ENCODE measurements around the gene DPEP2NB.
A peak's percentile ranks its signal among the peaks of the same experiment; 100 is the strongest.

Gene DPEP2NB, protein sequence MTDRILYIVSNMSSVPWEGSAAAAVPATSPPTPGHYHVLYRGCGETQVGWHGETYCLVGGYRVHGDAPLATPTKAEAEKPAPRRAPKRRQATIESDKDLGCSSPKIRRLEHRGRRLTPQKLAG

DNA sequence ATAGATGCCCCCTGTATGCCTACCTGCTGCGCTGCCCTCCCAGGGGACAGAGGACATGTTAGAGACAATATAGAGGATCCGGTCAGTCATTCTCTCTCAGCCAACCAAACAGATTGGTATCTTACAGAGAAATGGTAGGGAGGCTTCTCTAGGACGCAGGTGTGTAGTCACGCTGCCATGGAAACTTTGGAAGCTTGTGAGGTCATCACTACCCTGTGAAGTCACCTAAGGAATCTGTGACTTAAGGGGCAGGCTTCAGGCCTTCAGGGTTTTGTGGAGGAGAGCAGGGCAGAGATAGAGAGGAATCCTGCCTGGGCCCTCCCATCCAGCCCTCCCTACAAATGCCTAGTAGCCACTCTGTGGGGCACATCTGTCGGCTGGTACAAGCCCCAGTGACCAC, at the start of gene DPEP2NB:
TSS of gene DPEP2NB (minus strand) at position 231 of the 400 bp plus-strand sequence. CDS start at position 90, 141 bp downstream.
- DNase-seq (ENCODE audit: low read depth) = no peak

DNA sequence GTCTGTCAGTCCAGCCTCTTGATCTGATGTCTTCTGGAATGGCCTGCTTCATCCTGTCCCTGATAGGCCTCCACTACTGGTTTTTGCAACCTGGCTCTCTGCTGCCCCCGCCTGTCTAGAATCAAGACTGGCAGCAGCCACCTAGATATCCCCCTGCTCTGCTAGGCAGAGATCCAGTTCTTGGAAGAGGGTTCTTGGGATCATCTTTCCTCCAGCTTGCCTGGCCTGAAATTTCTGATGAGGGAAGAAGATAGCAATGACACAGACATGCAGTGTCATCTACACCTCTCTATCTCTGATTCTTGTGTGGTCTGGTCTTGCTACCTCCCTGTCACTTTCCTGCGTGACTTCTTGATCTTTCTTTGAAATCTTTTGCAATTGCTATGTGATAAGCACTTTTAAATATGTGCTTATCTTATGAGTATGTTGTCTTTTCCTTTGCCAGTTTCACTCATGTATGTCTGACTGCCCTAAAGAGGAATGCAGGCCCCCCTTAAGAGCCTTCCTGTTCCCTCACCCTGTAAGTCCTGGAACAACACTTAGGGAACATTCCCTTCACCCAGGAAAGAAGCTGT, 49.2 kb upstream of the DPEP2NB start:
- peak; percentile 92 for DNase-seq (ENCODE audit: low read depth)

DNA sequence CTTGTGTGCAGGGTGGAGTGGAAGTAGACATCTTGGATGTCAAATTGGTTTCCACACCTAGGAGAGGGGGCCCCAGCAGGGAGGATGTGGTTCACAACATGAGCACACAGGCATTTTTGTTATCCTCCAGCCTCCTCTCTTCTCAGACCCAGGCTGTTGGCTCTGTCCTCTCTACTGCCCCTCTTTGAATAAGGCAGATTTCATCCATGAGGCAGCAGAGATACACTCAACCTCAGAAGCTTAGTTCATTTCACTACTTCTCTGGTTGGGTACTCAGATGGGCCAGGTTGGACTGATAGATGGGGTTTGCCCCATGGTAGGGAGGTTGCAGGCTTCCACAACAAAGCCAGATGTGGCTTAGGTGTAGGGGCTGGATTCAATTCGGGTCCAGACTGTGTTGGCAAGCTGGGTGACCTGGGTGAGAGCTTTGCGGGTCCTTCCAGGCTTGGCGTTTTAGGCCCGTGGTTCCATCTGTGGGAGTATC, 47.2 kb upstream of the DPEP2NB start:
- DNase-seq (ENCODE audit: low read depth) = no peak

DNA sequence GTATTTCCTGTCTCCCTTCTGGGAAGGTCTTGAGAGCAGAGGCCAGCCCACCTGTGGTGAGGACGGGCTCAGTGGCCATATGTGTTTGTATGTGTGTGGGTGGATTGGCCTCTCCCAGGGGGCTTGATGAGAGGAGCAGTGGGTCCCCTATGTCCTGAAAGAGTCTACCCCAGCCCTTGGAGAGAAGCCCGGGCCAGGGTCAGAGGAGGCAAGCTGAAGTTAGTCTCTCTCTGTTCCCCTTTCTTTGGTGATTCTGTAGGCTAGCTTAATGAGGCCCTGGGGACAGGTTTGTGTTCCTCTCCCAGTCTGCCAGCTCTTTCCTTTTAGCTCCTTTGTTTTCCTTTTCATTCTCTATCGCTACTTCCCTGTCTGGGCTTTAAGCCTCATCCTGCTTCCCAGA, 45.7 kb upstream of the DPEP2NB start:
- DNase-seq (ENCODE audit: low read depth) = no peak

DNA sequence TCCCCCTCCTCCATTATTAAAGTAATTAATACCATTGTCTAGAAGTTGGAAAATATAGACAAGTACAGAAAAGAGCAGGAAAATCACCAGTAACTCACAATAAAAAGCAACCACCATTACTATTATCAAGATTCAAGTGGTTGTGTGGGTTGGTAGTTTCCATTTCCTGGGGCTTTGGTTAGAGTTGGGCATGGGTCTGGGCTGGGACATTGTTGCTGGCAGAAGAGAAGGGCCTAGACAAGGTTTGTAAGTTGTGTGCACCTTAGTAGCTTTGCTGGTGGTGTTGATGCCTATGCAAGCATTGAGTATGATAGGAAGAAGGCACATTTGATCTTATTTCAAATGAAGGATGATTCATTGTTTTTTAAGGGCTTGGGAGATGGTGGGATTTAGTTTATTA, 44.1 kb upstream of the DPEP2NB start:
- no peak for DNase-seq (ENCODE audit: low read depth)

DNA sequence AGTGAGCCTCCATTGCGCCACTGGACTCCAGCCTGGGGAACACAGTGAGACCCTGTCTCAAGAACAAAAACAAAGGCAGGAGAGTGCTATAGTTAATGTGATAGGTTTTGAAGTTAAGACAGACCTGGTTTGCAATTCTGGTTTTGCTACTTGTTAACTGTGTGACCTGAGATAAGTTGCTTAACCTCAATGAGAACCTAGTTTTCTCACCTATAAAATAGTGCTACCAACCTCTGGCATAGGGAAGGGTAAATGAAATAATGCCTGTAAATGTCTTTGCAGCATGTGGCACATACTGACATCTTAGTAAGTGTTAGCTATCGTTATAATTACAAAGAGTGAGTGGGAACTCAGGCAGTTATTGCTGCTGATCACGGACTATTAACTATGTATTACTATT, 39.7 kb upstream of the DPEP2NB start:
- DNase-seq (ENCODE audit: low read depth) = no peak

DNA sequence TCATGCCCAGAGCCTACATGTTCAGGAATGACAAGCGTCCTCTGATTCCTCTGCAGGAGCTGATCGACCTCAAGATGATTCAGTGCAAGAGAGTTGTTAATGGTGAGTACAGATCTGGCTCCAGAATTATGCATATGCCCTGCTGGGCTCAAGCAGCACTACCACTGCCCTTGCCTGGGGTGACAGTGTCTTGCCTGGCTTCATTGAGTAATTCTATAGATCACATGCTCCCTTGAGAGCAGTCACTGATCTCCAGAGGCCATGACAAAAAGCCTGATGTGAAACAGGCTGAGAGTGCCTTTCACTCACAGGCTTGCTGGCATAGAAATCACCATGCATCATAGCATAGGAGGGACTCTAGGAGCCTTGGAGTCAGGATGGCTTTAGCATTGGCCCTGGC, 33.7 kb upstream of the DPEP2NB start:
- DNase-seq (ENCODE audit: low read depth) = no peak

DNA sequence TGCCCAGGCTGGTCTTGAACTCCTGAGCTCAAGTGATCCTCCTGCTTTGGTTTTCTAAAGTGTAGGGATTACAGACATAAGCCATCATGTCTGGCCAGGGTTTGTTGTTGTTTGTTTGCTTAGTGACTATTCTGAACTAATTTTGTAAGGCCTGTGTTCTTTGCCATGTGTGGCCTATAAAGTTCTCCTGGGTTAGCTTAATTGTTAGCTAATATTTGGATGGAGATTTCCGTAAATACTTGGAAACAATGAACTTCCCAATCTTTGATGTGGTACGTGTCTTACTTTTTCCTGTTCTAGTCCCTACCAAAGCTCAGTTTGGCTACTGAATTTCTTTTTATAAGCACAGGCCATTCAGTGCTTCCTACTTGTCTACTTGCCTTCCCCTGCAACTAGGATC, 32.3 kb upstream of the DPEP2NB start:
- DNase-seq (ENCODE audit: low read depth) = no peak

DNA sequence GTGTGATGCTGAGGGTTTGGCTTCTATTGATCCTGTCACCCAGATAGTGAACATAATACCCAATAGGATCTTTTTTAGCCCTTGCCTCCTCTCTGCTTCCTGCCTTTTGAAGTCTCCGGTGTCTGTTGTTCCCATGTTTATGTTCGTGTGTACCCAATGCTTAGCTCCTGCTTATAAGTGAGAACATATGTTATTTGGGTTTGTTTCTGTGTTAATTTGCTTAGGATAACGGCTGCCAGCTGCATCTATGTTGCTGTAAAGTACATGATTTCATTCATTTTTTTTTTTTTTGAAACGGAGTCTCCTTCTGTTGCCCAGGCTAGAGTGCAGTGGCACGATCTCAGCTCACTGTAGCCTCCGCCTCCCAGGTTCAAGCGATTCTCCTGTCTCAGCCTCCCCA, 30.4 kb upstream of the DPEP2NB start:
- DNase-seq (ENCODE audit: low read depth) = no peak

DNA sequence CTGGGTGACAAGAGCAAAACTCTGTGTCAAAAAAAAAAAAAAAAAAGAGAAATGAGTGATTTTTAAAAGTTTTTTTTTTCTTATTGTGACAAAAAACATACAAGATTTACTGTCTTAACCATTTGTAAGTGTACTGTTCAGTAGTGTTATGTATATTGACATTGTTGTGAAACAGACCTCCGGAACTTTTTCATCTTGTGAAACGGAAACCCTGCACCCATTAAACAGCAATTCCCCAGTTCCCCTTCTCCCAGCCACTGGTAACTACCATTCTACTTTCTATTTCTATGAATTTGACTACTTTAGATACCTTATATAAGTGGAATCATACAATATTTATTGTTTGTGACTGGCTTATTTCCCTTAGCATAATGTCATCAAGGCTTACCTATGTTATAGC, 26.1 kb upstream of the DPEP2NB start:
- no peak for DNase-seq (ENCODE audit: low read depth)

DNA sequence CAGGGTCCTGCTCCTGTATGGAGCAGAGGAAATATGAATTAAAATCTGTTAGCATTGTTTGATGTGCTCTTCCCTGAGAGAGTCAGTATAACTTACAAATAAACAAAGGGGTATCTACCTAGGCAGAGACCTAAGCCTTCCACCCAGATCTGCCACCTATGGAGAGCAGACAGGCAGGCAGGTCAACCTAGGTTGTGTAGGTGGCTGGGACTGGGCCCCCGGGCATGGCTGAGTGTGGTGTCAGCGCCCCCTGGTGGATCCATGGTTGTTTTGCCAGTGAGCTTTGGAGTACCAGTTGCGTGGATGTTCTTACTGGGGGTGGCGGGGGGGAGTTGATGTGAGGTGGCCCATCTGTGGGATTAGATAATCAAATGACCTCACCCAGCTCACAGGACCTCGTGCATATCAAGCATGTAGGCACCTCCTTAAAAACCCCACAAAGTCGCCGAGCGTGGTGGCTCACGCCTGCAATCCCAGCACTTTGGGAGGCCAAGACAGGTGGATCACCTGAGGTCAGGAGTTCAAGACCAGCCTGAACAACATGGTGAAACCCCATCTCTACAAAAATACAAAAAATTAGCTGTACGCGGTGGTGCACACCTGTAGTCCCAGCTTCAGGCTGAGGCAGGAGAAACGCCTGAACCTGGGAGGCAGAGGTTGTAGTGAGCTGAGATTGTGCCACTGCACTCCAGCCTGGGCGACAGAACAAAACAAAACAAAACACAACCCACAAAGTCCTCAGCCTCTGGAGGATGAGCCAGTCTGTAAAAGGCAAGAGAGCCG, 25.0 kb upstream of the DPEP2NB start:
- DNase-seq (ENCODE audit: low read depth) = peak; percentile 66

DNA sequence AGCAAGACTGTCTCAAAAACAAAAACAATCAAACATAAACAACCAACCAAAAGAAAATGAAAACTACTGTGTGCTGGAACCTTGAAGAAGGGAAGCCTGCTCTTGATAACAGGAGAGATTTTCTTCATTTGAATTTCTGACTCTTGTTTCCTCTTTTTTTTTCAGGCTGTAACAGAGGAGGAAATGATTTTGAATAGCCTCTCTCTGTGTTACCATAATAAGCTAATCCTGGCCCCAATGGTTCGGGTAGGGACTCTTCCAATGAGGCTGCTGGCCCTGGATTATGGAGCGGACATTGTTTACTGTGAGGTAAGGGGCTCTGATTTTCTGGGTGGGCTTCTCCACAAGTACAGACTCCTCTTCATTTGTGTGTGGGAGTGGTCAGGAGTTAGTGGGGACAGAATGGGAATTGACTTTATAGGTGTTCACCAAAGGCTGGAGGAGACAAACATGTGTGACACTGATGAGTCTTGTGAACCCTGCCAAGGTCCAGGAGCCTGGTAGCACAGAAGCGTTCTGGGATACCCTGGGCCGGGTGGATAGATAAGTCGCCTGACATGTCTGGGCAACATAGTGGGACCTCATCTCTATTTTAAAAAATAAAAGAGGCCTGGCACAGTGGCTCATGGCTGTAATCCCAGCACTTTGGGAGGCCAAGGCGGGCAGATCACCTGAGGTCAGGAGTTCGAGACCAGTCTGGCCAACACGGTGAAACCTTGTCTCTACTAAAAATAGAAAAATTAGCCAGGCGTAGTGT, 22.3 kb upstream of the DPEP2NB start:
- no peak for DNase-seq (ENCODE audit: low read depth)

DNA sequence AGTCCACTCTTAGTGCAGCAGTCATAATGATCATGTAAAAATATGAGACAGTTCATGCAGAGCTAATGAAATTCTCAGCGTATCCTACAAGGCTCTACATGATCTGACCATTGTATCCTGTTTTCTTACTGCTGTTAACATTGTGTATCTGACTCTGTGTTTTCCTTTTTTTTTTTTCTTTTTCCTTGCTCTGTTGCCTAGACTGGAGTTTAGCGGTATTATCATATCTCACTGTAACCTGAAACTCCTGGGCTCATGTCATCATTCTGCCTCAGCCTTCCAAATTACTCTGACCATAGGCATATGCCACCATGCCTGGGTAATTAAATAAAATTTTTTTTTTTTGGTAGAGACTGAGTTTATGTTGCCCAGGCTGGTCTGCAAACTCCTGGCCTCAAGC, 19.5 kb upstream of the DPEP2NB start:
- no peak for DNase-seq (ENCODE audit: low read depth)

DNA sequence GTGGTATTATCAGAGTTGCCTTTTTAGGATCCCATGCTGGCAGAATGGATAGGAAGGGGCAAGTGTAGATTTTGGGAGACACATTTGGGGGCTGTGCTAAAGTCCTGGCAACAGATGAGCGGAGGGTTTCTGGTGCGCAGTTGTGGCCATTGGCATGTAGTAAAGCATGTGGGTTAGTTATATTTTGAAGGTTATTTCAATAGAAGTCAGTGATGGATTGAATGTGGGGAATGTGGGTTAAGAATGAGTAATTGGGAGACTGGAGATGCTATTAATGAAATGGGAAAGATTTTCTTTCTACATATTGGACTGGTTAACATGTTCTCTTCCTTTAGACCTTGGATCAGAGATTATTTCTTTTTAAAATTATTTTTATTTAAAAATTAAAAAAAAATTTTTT, 17.4 kb upstream of the DPEP2NB start:
- peak; percentile 32 for DNase-seq (ENCODE audit: low read depth)

DNA sequence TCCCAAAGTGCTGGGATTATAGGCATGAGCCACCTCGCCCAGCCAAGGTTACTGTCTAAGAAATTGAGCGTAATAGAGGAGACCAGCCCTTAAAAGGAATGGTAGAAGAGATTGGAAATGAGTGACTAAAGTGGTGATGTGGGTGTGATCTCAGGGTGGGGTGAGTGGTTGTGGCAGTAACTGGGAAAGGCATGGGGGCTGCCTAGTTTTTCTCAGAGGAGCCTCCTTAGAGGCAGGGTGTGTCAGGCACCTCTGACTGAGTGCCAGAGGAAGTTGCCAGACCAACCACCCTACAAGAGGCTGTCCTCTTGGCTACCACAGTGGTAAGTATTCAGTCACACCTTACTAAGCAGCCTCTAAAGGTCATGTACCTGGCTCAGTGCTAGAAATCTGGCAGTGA, 16.2 kb upstream of the DPEP2NB start:
- peak; percentile 38 for DNase-seq (ENCODE audit: low read depth)

DNA sequence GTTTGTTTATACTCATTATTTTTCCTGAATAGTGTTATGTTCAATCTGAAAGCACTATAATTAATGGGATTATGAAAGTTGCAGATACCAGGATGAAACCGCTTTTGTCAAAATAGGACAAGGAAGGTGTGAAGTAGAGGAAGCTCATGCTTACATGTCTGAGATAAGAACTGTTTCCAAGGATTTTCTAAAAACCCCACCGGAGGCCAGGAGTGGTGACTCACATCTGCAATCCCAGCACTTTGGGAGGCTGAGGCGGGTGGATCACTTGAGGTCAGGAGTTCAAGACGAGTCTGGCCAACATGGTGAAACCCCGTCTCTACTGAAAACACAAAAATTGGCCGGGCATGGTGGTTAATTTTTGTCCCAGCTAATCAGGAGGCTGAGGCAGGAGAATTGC, 14.4 kb upstream of the DPEP2NB start:
- peak; percentile 61 for DNase-seq (ENCODE audit: low read depth)

DNA sequence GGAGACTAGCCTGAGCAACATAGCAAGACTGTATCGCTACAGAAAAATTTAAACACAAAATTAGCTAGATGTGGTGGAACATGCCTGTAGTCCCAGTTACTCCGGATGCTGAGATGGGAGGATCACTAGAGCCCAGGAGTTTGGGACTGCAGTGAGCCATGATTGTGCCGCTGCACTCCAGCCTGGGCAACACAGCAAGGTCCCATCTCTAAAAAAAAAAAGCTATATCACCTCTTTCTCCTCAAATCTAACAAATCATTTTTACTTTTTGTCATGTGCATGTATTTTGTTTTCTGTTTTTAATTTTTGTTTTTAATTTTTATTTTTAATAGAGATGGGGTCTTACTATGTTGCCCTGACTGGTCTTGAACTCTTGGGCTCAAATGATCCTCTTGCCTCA, 13.3 kb upstream of the DPEP2NB start:
- no peak for DNase-seq (ENCODE audit: low read depth)

DNA sequence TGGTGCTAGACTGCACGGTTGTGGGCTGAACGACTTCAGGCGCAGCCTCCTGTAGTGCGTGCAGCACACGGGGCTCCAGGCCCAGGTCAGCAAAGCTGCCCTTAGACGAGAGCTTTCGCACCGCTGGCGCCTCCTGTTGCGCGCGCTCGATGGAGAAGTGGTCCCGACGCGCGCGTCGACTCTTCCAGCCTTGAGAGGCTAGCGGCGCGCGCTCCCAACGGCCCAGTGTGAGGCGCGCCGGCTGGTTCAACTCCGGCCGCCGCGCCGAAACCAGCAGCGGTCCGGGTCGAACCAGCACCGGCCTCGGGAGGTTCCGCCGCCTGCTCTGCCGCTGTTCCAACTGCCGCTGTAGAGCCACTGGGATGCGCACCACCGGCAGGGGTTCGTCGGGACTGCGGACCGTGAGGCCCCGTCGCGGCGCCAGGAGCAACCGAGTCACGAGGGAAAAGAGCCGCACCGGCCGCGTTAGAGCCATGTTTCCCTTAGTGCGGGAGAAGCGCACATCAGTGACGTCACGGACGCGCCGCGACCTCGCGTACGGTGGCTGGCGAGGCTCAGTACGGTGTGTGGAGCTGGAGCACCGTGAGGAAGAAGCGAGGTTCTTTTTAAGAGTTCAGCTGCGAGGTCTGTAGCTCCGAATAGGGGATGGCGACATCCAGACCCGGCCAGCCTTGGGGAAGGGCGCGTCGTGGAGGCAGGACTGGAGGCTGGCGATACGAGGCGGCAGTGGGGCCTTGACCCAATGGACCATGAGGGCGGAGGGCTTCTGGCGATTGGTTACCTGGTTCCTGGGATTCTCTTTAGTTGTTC, 7.2 kb upstream of the DPEP2NB start, which contains the start of the genes DDX28 and DUS2:
TSS of gene DDX28 (minus strand) at position 505 of the 810 bp plus-strand sequence. CDS start at position 475, 30 bp downstream.
TSS of gene DUS2 (plus strand) at position 557 of the 810 bp plus-strand sequence. CDS start 14,740 bp downstream, outside the sequence.
- DNase-seq (ENCODE audit: low read depth) = peak; percentile 87

DNA sequence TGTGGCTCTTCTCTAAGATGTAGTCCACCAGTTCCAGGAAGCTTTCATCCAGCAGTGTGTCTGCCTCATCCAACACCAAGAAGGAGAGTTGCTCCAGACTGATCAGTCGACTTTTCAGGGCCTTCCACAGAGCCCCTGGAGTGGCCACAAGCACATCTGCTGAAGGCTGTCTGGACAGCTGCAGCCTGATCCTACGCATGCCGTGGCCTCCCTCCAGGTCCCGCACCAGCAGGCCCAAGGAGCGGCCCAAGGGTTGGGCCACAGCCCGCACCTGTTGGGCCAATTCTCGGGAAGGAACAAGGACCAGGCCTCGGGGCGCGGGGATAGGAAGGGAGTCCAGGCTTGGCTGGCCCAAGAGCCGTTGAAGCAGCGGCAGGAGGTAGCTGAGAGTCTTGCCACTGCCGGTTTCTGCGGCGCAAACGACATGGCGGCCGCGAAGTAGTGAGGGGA, 6.6 kb upstream of the DPEP2NB start:
- DNase-seq (ENCODE audit: low read depth) = no peak

DNA sequence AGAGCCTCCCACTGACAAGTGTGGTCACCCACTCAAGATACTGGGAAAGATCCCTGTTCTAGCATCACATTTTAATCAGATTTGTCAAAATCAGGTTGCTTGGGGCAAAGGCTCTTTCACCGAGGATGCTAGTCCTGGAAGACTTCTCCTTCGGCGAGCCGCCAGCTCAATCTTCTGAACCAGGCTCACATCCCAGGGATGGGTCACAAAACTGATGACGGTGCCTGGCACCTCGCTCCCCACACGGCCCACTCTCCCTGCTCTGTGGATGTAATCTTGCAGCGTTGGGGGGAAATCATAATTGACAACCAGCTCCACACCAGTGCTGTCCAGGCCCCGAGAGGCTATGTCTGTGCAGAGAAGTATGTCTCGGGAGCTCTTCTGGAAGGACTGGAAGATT, 5.8 kb upstream of the DPEP2NB start:
- DNase-seq (ENCODE audit: low read depth) = no peak

DNA sequence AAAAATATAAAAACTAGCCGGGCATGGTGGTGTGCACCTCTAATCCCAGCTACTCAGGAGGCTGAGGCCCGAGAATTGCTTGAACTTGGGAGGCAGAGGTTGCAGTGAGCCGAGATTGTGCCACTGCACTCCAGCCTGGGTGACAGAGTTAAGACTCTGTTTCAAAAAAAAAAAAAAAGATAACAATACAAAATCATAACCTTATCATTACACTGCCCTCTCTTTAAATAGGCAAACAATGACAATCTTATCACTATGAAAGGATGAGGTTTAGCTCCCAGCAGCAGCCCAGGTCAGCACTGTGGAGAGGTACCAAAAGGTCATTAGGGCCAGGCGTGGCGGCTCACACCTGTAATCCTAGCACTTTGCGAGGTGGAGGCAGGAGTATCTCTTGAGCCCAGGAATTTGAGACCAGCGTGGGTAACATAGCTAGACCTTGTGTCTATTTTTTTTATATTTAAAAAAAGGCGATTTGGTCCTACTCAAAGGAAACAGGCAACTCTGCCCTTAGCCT, 3.5 kb upstream of the DPEP2NB start:
- DNase-seq (ENCODE audit: low read depth) = no peak
